ENCODE results near the gene STON2. TPM values are rescaled to one million over a fixed set of nuclear protein-coding genes. Genes with fewer than 3 reads are reported as not detected.

Gene STON2
- total RNA-seq, 2 donors from 2014 or later = 12.7 to 23.8 TPM

- DNase-seq (ENCODE audit: low spot score) = no peak
- WGBS = 89% methylated on average over 3 of the region's 3 CpGs
- H3K4me1 ChIP-seq (replicated peaks) = no peaks in the 10 kb centered on the region
These were observed 94.4 kb downstream of the STON2 start for GRCh38 chr14:81305743-81306142.

DNA sequence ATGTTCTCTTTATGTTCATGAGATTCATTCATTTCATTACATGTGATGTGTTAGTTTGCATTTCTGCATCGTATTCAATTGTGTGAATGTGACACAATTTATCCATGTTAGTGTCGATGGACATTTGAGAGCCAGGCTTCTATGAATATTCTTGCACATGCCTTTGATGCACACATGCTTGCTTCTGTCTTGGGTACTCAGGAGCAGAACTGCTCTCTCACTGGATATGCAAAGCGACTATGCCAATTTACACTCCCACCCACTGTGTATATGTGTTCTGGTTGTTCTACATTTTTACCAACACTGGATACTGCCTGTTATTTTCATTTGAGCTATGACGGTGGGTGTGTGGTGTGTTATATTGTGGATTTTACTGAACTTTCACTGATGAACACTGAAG is 95.1 kb downstream of the STON2 start:
- no peaks in the 10 kb centered on the region for H3K9me3 ChIP-seq
- no peak for TF ChIP-seq POLR2AphosphoS5 (IDR thresholded peaks at IDR 0.05)
- DNase-seq (ENCODE audit: low spot score) = no peak
- no peaks in the 10 kb centered on the region for H3K27me3 ChIP-seq (replicated peaks; ENCODE audit: insufficient read depth)
- no peaks in the 10 kb centered on the region for H3K4me1 ChIP-seq (replicated peaks)
- intact Hi-C loops (cut with DNase I) = no loop called here
- no peak overlapping the region for H3K27ac ChIP-seq
- H3K36me3 ChIP-seq = no peaks in the 10 kb centered on the region
- 96% methylated on average over 4 of the region's 4 CpGs for WGBS
- H3K4me3 ChIP-seq = no peak overlapping the region

More at GRCh38 chr14:81305743-81306142, 94.4 kb downstream of the STON2 start:
- Histone ChIP-seq H3K4me3 (no peak overlapping the region), H3K9me3 (no peaks in the 10 kb centered on the region), H3K27me3 (replicated peaks; ENCODE audit: insufficient read depth) (no peaks in the 10 kb centered on the region), H3K27ac (no peak overlapping the region), H3K36me3 (no peaks in the 10 kb centered on the region)
- intact Hi-C loops (cut with DNase I) = no loop called here
- TF ChIP-seq, protein P1, sequence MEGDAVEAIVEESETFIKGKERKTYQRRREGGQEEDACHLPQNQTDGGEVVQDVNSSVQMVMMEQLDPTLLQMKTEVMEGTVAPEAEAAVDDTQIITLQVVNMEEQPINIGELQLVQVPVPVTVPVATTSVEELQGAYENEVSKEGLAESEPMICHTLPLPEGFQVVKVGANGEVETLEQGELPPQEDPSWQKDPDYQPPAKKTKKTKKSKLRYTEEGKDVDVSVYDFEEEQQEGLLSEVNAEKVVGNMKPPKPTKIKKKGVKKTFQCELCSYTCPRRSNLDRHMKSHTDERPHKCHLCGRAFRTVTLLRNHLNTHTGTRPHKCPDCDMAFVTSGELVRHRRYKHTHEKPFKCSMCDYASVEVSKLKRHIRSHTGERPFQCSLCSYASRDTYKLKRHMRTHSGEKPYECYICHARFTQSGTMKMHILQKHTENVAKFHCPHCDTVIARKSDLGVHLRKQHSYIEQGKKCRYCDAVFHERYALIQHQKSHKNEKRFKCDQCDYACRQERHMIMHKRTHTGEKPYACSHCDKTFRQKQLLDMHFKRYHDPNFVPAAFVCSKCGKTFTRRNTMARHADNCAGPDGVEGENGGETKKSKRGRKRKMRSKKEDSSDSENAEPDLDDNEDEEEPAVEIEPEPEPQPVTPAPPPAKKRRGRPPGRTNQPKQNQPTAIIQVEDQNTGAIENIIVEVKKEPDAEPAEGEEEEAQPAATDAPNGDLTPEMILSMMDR (IDR thresholded peaks at IDR 0.05) = no peak
- no peak for TF ChIP-seq POLR2A (IDR thresholded peaks at IDR 0.05)
- no peak for TF ChIP-seq POLR2AphosphoS5 (IDR thresholded peaks at IDR 0.05)

DNA sequence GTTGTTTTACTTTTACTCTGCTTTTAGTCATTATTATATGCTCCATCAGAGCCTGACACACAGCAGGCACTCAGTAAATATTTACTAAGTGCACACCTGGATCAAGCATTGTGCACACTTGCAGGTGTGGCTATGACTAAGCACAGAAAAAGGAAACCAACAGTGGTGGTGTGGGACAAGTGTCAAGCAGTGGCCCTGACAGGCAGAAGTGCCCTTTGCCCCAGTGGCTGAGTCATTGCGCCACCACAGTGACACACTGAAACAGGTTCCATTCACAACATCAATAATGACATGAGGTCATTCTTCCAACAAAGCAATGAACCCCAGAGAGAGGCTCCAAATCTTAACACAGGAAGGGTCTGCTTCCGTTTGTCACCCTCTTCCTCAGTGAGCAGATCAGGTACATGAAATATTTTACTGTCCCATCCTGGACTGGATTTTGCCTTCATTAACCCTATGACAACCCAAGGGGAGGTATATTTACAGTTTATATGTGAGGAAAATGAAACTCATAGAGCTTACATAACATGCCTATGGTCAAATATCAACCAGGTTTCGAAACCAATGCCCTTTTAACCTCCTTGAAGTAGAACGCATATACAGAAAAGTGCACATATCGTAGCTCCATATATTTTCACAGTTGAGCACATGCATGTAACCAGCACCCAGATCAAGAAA is 96.7 kb downstream of the STON2 start:
- no peaks in the 10 kb centered on the region for H3K36me3 ChIP-seq
- no peak for DNase-seq (ENCODE audit: low spot score)
- TF ChIP-seq, protein P1 (IDR thresholded peaks at IDR 0.05) = no peak
- TF ChIP-seq POLR2AphosphoS5 (IDR thresholded peaks at IDR 0.05) (no peak), POLR2A (IDR thresholded peaks at IDR 0.05) (no peak)
- H3K4me1 ChIP-seq (replicated peaks) = no peaks in the 10 kb centered on the region
- no peaks in the 10 kb centered on the region for H3K9me3 ChIP-seq
- no peak overlapping the region for H3K4me3 ChIP-seq
- 87% methylated on average over 5 of the region's 5 CpGs for WGBS
- H3K27ac ChIP-seq = no peak overlapping the region
- H3K27me3 ChIP-seq (replicated peaks; ENCODE audit: insufficient read depth) = no peaks in the 10 kb centered on the region
- intact Hi-C loops (cut with DNase I) = no loop called here

DNA sequence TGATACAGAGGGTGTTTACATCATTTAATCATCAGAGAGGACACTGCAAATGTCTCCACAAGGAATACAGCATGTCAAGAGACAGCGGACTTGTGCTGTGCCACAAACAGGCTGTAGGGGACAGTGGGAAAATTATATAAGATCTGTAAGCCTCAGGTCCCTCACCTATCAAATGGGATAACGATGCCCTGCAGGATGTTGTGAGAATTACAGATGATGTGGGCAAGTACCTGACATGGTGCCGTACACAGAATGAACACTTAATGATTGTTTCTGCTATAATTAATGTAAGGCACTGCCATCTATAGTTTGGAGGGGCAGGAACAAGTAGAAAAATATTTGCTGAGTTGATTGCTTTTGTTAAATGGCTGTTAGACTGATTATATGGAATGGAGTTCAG is 97.5 kb downstream of the STON2 start:
- Histone ChIP-seq H3K4me1 (replicated peaks) (no peaks in the 10 kb centered on the region), H3K27me3 (replicated peaks; ENCODE audit: insufficient read depth) (no peaks in the 10 kb centered on the region), H3K9me3 (no peaks in the 10 kb centered on the region), H3K27ac (no peak overlapping the region), H3K36me3 (no peaks in the 10 kb centered on the region), H3K4me3 (no peak overlapping the region)
- TF ChIP-seq, protein P1 (IDR thresholded peaks at IDR 0.05) = no peak
- TF ChIP-seq POLR2A (IDR thresholded peaks at IDR 0.05) (no peak), POLR2AphosphoS5 (IDR thresholded peaks at IDR 0.05) (no peak)
- WGBS = 90% methylated on average over 3 of the region's 3 CpGs
- intact Hi-C loops (cut with DNase I) = no loop called here
- DNase-seq (ENCODE audit: low spot score) = no peak

DNA sequence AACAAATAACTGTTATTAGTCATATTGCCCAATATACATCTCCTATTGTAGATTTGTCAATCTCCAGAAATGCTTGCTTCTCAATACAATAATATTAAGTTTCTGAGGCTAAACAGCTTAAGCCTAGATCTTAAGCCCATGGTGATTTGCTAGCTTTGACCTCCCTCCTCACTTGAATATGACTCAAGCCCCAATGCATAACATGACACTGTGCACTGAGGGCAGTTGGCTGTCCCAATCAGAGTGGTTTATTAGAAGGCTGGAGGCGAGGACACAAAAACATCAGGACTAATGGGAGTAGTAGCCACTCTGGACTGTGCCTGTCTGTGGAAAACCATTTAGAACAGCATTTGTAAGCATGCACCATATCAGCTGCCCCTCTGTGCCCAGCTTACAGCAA is 98.3 kb downstream of the STON2 start:
- Histone ChIP-seq H3K4me1 (replicated peaks) (no peaks in the 10 kb centered on the region), H3K27me3 (replicated peaks; ENCODE audit: insufficient read depth) (no peaks in the 10 kb centered on the region), H3K36me3 (no peaks in the 10 kb centered on the region), H3K9me3 (no peaks in the 10 kb centered on the region), H3K27ac (no peak overlapping the region), H3K4me3 (no peak overlapping the region)
- WGBS = 96% methylated on average over 1 of the region's 1 CpG
- DNase-seq (ENCODE audit: low spot score) = no peak
- intact Hi-C loops (cut with DNase I) = no loop called here
- no peak for TF ChIP-seq POLR2AphosphoS5 (IDR thresholded peaks at IDR 0.05)
- TF ChIP-seq, protein P1 (IDR thresholded peaks at IDR 0.05) = no peak
- no peak for TF ChIP-seq POLR2A (IDR thresholded peaks at IDR 0.05)

Data from prostate gland (tissue), 2 donors.